Activated naive CD4-positive, alpha-beta T cell treated with anti-CD3 and anti-CD28 coated beads, Interleukin-2, amount 50 U/mL, for 24 hours (primary cell): ENCODE measurements around the gene ZNF354B.
"Not testable (repeated sequence)": the region's sequence is repeated elsewhere in the genome, so short reads cannot be mapped to it uniquely, and the experiment has no call there.

Experiments
- H3K27ac Mint-ChIP-seq: one replicate; pipeline ENCODE4 v1.8.0; 2021; ENCODE audit warnings: mild to moderate bottlenecking, mixed read lengths
- H3K27me3 Mint-ChIP-seq: one replicate; pipeline ENCODE4 v1.8.0; 2021; ENCODE audit warnings: mixed read lengths
- H3K36me3 Mint-ChIP-seq: one replicate; pipeline ENCODE4 v1.8.0; 2021; ENCODE audit warnings: mixed read lengths
- H3K4me1 Mint-ChIP-seq: one replicate; pipeline ENCODE4 v1.8.0; 2021; ENCODE audit warnings: mixed read lengths
- H3K4me3 Mint-ChIP-seq: one replicate; pipeline ENCODE4 v1.8.0; 2021; ENCODE audit warnings: mild to moderate bottlenecking, mixed read lengths
- H3K9me3 Mint-ChIP-seq: one replicate; pipeline ENCODE4 v1.8.0; 2021; ENCODE audit warnings: mixed read lengths

ZNF354B gene

DNA sequence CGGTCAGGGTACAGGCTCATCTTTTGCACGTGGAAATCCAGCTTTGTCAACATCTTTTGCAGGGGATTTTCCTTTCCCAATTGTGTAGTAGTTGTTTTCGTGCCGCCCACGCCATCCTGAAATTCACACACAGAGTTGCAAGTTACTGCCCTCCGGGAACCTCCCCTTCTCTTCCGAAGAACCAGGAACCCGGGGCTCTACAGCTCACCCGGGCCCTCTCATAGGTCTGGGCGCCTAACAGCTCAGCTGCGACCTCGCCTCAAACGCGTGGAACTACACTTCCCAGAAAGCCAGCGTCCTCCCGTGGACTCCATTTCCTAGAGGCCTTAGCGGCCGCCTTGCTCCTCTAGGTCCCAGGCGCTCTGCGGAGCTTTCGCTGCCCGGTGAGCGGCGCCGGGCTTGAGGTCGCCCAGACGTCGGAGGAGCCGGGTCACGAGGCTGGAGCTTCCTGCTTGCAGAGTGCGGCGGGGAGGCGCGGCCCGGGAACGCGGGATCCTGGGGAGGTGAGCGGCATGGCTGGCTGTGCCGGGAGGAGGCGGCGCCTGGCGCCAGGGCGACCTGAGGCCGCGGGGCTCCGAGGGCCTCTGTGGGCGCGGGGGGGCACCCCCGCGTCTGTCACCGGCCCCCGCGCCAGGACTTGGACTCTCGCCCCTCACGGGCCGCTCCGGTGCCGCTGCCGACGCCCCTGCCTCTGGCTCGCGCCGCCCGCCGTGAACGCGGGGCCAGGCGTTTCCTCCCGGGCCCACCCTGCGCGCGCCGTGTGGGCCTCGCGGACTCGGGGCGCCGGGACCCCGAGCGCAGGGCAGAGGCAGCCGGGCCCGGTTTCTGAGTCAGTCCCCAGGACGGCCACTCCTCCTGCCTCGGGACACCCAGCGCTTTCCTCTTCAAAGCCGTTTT lies at the start of gene ZNF354B:
Gene ZNF354B, plus strand, starts transcription at position 329 of the 897 bp plus-strand sequence. CDS start 1,095 bp downstream, outside the sequence.
- peak within 1 kb of the TSS; percentile 87 for H3K27ac Mint-ChIP-seq

DNA sequence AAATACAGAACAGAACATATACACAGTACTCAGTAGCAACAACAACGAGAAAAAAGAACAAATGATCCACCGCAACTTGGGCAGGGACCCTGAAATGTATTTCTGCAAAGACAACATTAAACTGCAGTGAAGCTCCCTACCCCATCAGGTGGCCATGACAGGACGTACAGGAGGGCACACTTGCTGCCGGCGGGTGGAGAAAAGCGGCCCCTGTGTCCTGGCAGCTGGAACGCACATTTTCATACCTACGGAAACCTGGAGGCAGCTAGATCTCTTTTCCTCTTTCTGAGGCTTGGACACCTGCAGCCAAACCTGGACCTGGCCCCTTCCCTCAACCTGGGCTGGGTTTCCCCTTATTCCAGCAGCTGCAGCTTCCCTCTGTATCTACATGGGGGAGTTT lies 42.2 kb upstream of the ZNF354B start:
- H3K4me1 Mint-ChIP-seq = no peaks in the 10 kb centered on the region
- no peak overlapping the region for H3K4me3 Mint-ChIP-seq
- no peak overlapping the region for H3K27ac Mint-ChIP-seq
- no peaks in the 10 kb centered on the region for H3K9me3 Mint-ChIP-seq
- peaks cover 2% of the 10 kb centered on the region for H3K27me3 Mint-ChIP-seq
- no peaks in the 10 kb centered on the region for H3K36me3 Mint-ChIP-seq

More for the DNA sequence above, at the start of gene ZNF354B:
- H3K4me3 Mint-ChIP-seq = peak within 1 kb of the TSS; percentile 95
- peaks cover 17% of the 10 kb centered on the region for H3K36me3 Mint-ChIP-seq
- H3K4me1 Mint-ChIP-seq = peaks cover 24% of the 10 kb centered on the region
- peaks cover 1% of the 10 kb centered on the region for H3K27me3 Mint-ChIP-seq
- no peaks in the 10 kb centered on the region for H3K9me3 Mint-ChIP-seq

DNA sequence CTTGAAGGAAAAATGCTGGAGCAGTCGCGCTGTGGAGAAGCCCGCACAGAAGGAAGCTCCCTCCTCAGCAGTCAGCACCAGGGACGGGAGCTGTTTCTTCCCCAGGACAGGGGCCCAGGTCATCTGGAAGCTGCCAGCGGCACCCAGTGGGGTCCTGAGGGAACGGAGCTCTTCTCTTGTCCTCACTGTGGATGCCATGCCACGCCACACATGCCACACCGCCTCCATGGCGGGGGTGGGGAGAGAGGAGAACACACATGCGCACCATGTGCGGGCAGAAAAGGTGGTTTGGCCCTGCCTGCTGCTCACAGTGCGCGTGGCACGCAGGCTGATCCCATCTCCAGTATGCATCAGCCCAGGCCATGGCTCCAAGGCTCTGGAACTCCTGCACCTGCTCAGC lies 41.7 kb upstream of the ZNF354B start:
- H3K27ac Mint-ChIP-seq = no peak overlapping the region
- no peak overlapping the region for H3K4me3 Mint-ChIP-seq
- H3K4me1 Mint-ChIP-seq = no peaks in the 10 kb centered on the region
- no peaks in the 10 kb centered on the region for H3K36me3 Mint-ChIP-seq
- peaks cover 2% of the 10 kb centered on the region for H3K27me3 Mint-ChIP-seq
- H3K9me3 Mint-ChIP-seq = no peaks in the 10 kb centered on the region

DNA sequence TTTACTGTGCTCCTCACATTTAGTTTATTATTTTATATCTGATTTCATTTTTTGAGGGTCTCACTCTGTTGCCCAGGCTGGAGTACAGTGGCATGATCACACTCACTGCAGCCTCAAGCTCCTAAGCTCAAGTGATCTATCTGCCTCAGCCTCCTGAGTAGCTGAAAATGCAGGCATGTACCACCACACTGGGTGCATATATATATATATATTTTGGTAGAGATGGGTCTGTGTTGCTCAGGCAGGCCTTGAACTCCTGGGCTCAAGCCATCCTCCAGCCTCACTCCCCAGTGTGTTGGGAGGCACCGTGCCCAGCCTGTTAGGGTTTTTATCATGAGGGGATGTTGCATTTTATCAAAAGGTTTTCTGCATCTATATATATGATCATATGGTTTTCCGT lies 39.8 kb upstream of the ZNF354B start:
- Mint-ChIP-seq H3K27ac (no peak overlapping the region), H3K4me3 (no peak overlapping the region), H3K4me1 (no peaks in the 10 kb centered on the region), H3K9me3 (no peaks in the 10 kb centered on the region), H3K27me3 (peaks cover 2% of the 10 kb centered on the region), H3K36me3 (no peaks in the 10 kb centered on the region)

DNA sequence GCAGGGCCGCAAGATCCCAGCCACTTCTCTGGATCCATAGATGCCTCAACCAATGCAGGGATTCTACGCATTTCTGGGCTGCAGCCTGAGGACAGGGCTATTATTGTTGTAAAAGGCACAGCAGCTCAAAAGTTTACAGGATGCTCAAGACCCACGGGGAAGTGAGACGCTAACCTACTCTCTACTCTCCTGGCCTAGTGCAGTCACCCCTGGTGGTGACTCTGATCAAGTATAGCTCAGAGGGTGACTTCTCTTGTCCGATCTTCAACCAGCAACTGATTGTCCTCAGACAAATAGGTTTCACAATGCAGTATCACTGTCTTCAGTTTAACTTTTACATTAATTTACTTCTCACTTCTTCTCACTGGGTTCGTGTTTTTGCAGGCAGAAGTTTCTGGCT lies 34.3 kb upstream of the ZNF354B start:
- Mint-ChIP-seq H3K4me3 (no peak overlapping the region), H3K27ac (no peak overlapping the region), H3K4me1 (no peaks in the 10 kb centered on the region), H3K36me3 (no peaks in the 10 kb centered on the region), H3K9me3 (no peaks in the 10 kb centered on the region), H3K27me3 (peaks cover 3% of the 10 kb centered on the region)

DNA sequence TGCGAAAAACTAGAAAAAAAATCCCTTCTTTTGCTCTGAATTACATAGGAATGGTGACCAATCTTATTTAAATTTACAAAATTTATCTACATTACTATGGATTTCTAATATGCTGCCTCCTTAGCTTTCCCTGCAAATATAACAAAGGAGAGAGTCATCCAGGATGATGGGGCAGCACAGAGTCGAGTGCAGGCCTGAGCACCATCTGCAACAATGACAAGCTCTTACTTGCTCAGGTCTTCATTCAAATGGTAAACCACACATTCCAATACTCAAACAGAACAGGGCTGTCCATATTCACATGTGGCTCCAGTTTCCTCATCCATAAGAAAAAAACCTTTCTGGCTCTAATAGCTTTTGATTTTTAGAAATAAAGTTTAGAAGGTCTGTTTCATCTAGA lies 33.5 kb upstream of the ZNF354B start:
- H3K36me3 Mint-ChIP-seq = no peaks in the 10 kb centered on the region

DNA sequence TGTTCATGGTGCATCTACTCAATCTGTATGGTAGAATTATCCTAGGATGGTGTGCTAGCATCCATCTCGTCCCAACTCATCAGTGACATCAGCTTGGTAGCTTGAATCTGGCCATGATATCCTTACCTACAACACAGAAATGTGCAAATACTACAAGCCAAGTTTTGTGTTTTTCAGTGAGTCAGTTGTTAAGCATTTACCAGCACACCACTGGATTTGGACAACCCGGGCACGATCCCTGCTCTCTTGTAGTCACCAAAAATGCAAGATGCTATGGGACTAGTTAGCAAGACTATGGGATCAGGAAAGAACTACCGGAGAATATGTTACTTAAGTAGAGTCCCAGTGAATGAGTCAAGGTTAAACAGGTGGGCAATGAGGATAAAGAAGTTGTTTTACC lies 32.1 kb upstream of the ZNF354B start:
- no peaks in the 10 kb centered on the region for H3K9me3 Mint-ChIP-seq
- no peaks in the 10 kb centered on the region for H3K36me3 Mint-ChIP-seq
- H3K27me3 Mint-ChIP-seq = peaks cover 3% of the 10 kb centered on the region
- no peak overlapping the region for H3K4me3 Mint-ChIP-seq
- H3K4me1 Mint-ChIP-seq = no peaks in the 10 kb centered on the region
- H3K27ac Mint-ChIP-seq = no peak overlapping the region

More for the DNA sequence above, 33.5 kb upstream of the ZNF354B start:
- Mint-ChIP-seq H3K9me3 (no peaks in the 10 kb centered on the region), H3K4me3 (no peak overlapping the region), H3K27ac (no peak overlapping the region), H3K4me1 (no peaks in the 10 kb centered on the region), H3K27me3 (peaks cover 3% of the 10 kb centered on the region)

DNA sequence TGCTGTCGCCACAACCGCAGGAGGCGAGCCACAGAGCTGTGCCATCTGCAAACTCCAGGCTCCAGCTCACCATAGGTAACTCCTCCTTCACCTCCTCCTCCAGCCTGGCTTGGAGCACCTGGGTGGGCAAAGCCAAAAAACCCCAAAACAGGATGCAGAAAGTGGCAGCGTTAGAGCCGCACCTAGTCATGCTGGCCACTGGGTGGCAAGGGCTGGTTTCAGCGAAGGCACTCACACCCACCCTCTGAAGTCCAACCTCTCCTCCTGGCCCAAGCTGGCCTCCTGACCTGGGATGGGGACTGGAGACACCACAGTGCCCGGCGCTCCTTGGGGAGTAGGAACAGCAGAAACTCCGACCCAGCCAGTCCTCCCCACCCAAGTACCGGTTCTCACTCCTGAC lies 28.7 kb upstream of the ZNF354B start:
- no peak overlapping the region for H3K27ac Mint-ChIP-seq
- H3K36me3 Mint-ChIP-seq = no peaks in the 10 kb centered on the region
- H3K4me3 Mint-ChIP-seq = no peak overlapping the region
- H3K4me1 Mint-ChIP-seq = no peaks in the 10 kb centered on the region
- no peaks in the 10 kb centered on the region for H3K27me3 Mint-ChIP-seq
- H3K9me3 Mint-ChIP-seq = no peaks in the 10 kb centered on the region

DNA sequence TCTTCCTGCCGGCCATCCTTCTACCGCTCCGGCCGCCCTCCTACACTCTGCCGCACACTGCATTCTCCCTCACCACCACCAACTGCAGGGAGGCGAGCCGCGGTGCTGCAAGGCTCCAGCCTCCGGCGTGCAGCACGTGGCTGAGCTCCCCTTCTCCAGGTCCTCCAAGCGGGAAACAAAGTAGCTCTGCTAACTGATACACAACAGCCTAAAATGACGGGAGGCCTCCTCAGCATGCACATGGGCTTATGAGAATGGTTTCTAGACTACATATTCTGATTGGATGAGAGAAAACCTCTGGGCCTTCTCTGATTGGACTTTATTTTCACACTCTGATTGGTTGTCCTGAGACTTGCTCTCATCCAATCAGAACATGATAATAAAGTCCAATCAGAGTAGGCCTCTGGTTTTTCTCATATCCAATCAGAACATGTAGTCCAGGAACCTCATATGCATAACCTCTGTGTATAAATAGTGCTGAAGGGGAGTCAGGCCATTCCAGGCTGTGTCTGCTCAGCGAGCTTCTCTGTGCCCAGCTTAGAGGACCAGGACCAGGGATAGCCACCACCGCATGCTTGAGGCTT lies 27.0 kb upstream of the ZNF354B start:
- H3K4me1 Mint-ChIP-seq = no peaks in the 10 kb centered on the region
- H3K27ac Mint-ChIP-seq = no peak overlapping the region
- no peaks in the 10 kb centered on the region for H3K9me3 Mint-ChIP-seq
- H3K4me3 Mint-ChIP-seq = no peak overlapping the region
- H3K36me3 Mint-ChIP-seq = no peaks in the 10 kb centered on the region
- H3K27me3 Mint-ChIP-seq = no peaks in the 10 kb centered on the region

DNA sequence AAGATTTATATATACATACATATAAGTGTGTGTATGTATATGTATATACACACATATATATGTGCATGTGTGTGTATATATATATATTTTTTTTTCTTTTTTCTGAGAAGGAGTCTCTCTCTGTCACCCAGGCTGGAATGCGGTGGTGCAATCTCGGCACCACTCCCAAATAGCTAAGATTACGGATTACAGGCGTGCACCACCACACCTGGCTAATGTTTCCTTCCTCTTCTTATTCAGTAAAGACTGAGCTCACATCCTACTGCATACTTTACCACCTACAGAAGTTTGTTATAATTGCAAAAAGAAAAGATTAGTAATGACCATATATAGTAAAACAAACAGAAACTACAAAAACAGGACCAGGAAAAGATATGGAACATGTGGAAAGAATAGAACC lies 23.1 kb upstream of the ZNF354B start:
- Mint-ChIP-seq H3K27me3 (no peaks in the 10 kb centered on the region), H3K9me3 (no peaks in the 10 kb centered on the region), H3K36me3 (no peaks in the 10 kb centered on the region), H3K4me1 (no peaks in the 10 kb centered on the region), H3K4me3 (no peak overlapping the region), H3K27ac (no peak overlapping the region)

DNA sequence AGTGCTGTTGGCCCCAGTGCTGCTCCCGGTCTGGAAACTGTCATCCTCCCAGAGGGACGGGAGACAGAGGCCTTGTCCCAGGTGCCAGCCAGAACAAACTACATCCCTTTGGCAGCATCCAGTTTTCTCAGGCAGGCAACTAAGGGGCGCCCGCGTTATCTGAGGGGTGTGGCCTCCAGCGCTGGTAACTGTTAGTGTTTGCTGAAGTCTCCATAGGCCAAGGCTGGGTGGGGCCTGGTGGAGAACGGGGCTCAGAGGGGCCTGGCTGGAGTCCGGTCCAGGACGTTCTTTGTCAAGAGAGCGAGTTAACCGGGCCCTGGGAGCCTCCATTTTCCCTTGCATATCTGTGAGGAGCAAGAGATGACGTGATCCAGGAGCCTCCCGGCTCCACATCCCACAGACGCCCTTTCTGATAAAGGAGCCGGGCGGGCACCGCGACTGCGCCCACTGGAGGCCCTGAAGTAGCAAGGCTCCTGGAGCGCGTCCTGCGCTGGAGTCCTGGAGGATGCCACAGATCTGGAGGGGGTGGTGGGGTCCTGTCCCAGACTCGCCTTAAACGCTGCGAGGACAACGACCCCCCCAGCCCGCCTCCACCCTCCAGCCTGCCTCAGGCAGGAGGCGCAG lies 20.9 kb upstream of the ZNF354B start:
- H3K27me3 Mint-ChIP-seq, H3K36me3 Mint-ChIP-seq, H3K4me1 Mint-ChIP-seq, H3K9me3 Mint-ChIP-seq, H3K27ac Mint-ChIP-seq, H3K4me3 Mint-ChIP-seq: not testable (repeated sequence)

DNA sequence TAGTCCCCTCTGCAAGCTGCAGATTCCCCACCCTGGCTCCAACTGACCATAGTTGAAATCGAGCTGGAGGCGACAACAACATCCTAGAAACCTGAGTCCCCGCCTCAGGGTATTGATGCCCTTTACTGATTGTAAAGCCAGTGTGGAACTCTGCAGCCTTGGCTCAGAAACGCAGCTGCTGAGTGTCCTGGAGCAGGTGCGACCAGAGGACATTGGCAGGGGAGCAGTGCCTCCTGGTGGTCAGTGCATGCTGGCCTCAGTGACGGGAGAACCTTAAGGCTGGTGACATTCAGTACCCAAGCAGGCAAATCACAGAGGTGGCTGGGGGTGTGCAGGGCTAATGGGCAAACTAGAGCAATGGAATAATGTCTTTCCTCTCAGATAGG lies 20.4 kb upstream of the ZNF354B start:
- H3K36me3 Mint-ChIP-seq = no peaks in the 10 kb centered on the region
- H3K27ac Mint-ChIP-seq = no peak overlapping the region
- no peaks in the 10 kb centered on the region for H3K9me3 Mint-ChIP-seq
- H3K4me1 Mint-ChIP-seq = no peaks in the 10 kb centered on the region
- no peak overlapping the region for H3K4me3 Mint-ChIP-seq
- H3K27me3 Mint-ChIP-seq = no peaks in the 10 kb centered on the region

DNA sequence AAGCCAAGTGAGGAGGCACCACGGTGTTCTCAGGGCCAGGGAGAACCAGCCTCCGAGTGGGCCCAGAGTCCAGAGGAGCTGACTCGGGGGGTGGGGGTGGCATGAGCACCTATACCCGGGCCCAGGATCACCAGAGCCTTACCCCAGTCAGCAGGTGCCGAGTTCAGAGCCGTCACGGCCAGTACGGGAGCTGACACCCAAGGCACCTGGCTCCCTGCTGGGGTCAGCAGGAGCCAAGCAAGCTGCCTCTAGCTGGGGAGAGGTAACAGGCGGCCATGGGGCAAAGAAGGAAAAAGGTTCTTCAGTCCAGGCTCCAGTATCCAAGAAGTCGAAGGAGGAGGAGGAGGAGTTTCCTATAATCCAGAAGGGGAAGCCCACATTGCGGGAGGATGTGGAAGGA lies 19.4 kb upstream of the ZNF354B start:
- H3K4me1 Mint-ChIP-seq, H3K4me3 Mint-ChIP-seq, H3K27ac Mint-ChIP-seq, H3K9me3 Mint-ChIP-seq, H3K27me3 Mint-ChIP-seq, H3K36me3 Mint-ChIP-seq: not testable (repeated sequence)

DNA sequence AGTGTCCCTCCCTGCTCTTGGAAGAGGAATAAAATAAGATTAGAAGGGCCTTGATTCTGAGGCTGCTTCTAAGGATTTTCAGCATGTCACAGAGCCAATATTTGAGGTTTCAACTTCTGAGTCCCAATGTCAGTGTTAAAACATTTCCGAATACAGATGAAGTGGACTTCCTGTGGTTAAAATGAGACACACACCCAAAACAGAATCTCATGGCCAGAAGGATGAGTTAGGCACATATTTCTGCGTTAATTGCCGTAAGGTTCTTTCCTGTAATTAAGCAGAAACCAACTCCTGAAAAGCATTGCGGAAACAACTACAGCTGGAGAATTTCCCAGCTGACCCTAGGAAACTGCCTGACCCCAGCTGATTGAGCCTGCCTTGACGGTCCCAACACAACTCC lies 10.4 kb upstream of the ZNF354B start:
- Mint-ChIP-seq H3K9me3 (no peaks in the 10 kb centered on the region), H3K27ac (no peak overlapping the region), H3K4me1 (no peaks in the 10 kb centered on the region), H3K36me3 (no peaks in the 10 kb centered on the region), H3K4me3 (no peak overlapping the region), H3K27me3 (peaks cover 11% of the 10 kb centered on the region)

DNA sequence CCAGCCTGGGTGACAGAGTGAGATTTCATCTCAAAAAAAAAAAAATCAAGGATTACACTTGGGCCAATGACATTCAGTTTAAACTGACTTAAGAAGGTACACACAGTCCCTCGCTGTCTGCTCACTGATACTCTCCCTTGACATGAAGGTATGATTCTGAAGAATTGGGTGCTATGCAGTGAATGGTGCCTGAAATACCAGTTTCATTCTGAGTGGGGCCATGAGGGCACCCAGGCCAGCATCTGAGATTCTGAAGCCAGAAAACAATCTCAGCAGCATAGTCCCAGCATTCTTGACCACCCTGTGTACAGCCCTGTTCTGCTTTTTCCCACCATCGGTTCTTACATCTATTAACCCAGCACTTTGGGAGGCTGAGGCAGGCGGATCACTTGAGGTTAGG lies 7.8 kb upstream of the ZNF354B start:
- H3K27me3 Mint-ChIP-seq = peaks cover 12% of the 10 kb centered on the region
- no peaks in the 10 kb centered on the region for H3K9me3 Mint-ChIP-seq
- H3K36me3 Mint-ChIP-seq = no peaks in the 10 kb centered on the region
- H3K4me1 Mint-ChIP-seq = no peaks in the 10 kb centered on the region
- no peak overlapping the region for H3K4me3 Mint-ChIP-seq
- H3K27ac Mint-ChIP-seq = no peak overlapping the region

DNA sequence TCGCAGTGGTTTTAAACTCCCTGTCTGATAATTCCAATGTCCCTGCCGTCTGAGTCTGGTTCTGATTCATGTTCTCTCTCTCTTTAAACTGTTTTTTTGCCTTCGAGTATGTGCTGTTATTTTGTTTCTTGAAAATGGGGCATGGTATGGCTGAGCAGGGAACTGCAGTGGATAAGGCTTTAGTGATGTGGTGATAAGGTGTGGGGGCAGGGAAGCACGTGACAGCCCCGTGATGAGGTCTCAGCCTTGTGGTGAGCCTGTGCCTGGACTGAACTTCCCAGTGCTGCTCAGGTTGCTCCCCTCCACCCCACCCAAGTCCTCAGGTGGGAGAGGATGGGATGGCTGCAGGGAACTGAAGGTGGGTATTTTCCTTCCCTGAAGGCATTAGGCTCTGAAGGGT lies 5.5 kb upstream of the ZNF354B start:
- no peaks in the 10 kb centered on the region for H3K36me3 Mint-ChIP-seq
- no peaks in the 10 kb centered on the region for H3K9me3 Mint-ChIP-seq
- no peaks in the 10 kb centered on the region for H3K4me1 Mint-ChIP-seq
- H3K4me3 Mint-ChIP-seq = no peak overlapping the region
- peaks cover 10% of the 10 kb centered on the region for H3K27me3 Mint-ChIP-seq
- no peak overlapping the region for H3K27ac Mint-ChIP-seq
